Gastroesophageal sphincter (tissue), 4 donors: ENCODE results near the gene RASL12. TPM values are rescaled to one million over a fixed set of nuclear protein-coding genes. Genes with fewer than 3 reads are reported as not detected.

Source experiments
- ATAC-seq: fragments of 150-250 bp; one replicate; pipeline ENCODE4 v1.9.1; 2016; ENCODE audit warnings: mild to moderate bottlenecking, moderate library complexity
- H3K27ac ChIP-seq, 4 donors: fragments of 200-600 bp; sonication (generic) in 3 of 4; 1 replicate in 3 of 4; 2 replicates in 1 of 4; pipeline ENCODE4 v1.5.1; 2016 to 2019
- H3K27me3 ChIP-seq: fragments of 200-600 bp; sonication (generic); one replicate; pipeline ENCODE4 v1.5.1; 2019
- H3K36me3 ChIP-seq, 2 donors: fragments of 200-600 bp; sonication (generic); one replicate each; pipeline ENCODE4 v1.5.1; 2019; ENCODE audit warnings: control low read depth in 1 of 2
- H3K4me1 ChIP-seq, 3 donors: fragments of 200-600 bp; sonication (generic); 1 replicate in 2 of 3; 2 replicates in 1 of 3; pipeline ENCODE4 v1.5.1; 2016 to 2019; ENCODE audit warnings: control low read depth in 2 of 3
- H3K4me3 ChIP-seq, 2 donors: fragments of 200-600 bp; sonication (generic); one replicate each; pipeline ENCODE4 v1.5.1; 2019; ENCODE audit warnings: mild to moderate bottlenecking in 1 of 2, moderate library complexity in 1 of 2
- H3K9me3 ChIP-seq, 3 donors: fragments of 200-600 bp; sonication (generic); one replicate each; pipeline ENCODE4 v1.5.1; 2017 to 2019; ENCODE audit warnings: control low read depth in 2 of 3
- CTCF ChIP-seq, 4 experiments: fragments of 200-600 bp in 2 of 4; fragments of 450-650 bp in 2 of 4; sonication (generic) in 1 of 4; IDR thresholded peaks; one replicate each; pipeline ENCODE4 v1.5.1; 2017 to 2019; ENCODE audit warnings: antibody characterized with exemption in 4 of 4, mild to moderate bottlenecking in 2 of 4, moderate library complexity in 2 of 4
- EP300 ChIP-seq: sonication (generic); formaldehyde crosslinking; IDR thresholded peaks from one replicate; pipeline ENCODE4 v1.6.1; 2017; ENCODE audit warnings: antibody characterized with exemption, mild to moderate bottlenecking
- POLR2A ChIP-seq, 2 donors: fragments of 450-650 bp; IDR thresholded peaks; one replicate each; pipeline ENCODE4 v1.6.1; 2017; ENCODE audit warnings: antibody characterized with exemption in 2 of 2, mild to moderate bottlenecking in 2 of 2, moderate library complexity in 1 of 2
- POLR2AphosphoS5 ChIP-seq: sonication (generic); formaldehyde crosslinking; IDR thresholded peaks from one replicate; pipeline ENCODE4 v1.6.1; 2017; ENCODE audit warnings: antibody characterized with exemption
- WGBS, 2 donors: methylation state at CpG; one replicate each; pipeline ENCODE4 v1.1.5; 2018; ENCODE audit warnings: low coverage in 1 of 2; 5-methylcytosine and 5-hydroxymethylcytosine counted together
- small RNA-seq, 4 donors: library from RNA; depleted of rRNA; stranded (forward); fragments of <200 nt; gene quantifications; one replicate each; pipeline ENCODE3, GENCODE V24; 2016
- total RNA-seq, 4 donors: library from RNA; depleted of rRNA; stranded (reverse); fragments of >200 nt; gene quantifications; one replicate each; pipeline ENCODE4 v1.1.0, GENCODE V29; 2016

Gene RASL12
- total RNA-seq, 4 donors from 2014 or later, result 43.2 to 244 (median 179) TPM

GRCh38 chr15:65006876-65007275, 60.9 kb downstream of the RASL12 start:
- Histone ChIP-seq H3K9me3 (no peaks in the 10 kb centered on the region), H3K27me3 (no peaks in the 10 kb centered on the region), H3K4me1 (no peaks in the 10 kb centered on the region), H3K27ac (no peak overlapping the region), H3K36me3 (peaks cover 0 to 79% of the 10 kb centered on the region in 2 donors), H3K4me3 (no peak overlapping the region)
- TF ChIP-seq EP300 (no peak), CTCF (IDR thresholded peaks at IDR 0.05) (no peak), POLR2A (IDR thresholded peaks at IDR 0.05) (no peak), POLR2AphosphoS5 (no peak)
- WGBS, 2 donors, result 83 to 100% methylated on average over 1 to 2 of the region's 3 CpGs
- no peak for ATAC-seq

- no peaks in the 10 kb centered on the region for H3K27me3 ChIP-seq
- peaks cover 0 to 72% of the 10 kb centered on the region in 2 donors for H3K36me3 ChIP-seq
- no peaks in the 10 kb centered on the region for H3K9me3 ChIP-seq
- no peak overlapping the region for H3K27ac ChIP-seq
- WGBS, 2 donors, result 83 to 86% methylated on average over 2 to 3 of the region's 3 CpGs
- H3K4me1 ChIP-seq, result no peaks in the 10 kb centered on the region
- H3K4me3 ChIP-seq, result no peak overlapping the region
- TF ChIP-seq POLR2AphosphoS5 (no peak), EP300 (no peak)
- no peak for ATAC-seq
Measured at GRCh38 chr15:65004993-65005392, 62.8 kb downstream of the RASL12 start.

Small RNAs within 50 kb of the gene (small RNA-seq; reads per million reads assigned to genes)
- gene AC013553.1, result 0 reads per million in 4 donors

Other genes starting within 250 kb of the RASL12 start
- gene PIF1, start 242.3 kb downstream of the RASL12 start, total RNA-seq, result 1 to 10 TPM; 1.6 to 3.4 (median 2.3) TPM
- 10 to 100 TPM; 27.1 to 47.9 (median 43.1) TPM for gene PLEKHO2, start 226.1 kb downstream of the RASL12 start, total RNA-seq
- gene ANKDD1A, start 156.1 kb downstream of the RASL12 start, total RNA-seq, result 10 to 100 TPM in 2 of 4 donors, 1 to 10 TPM in 2; 4.6 to 15.6 (median 8.5) TPM
- gene SPG21, start 78.1 kb downstream of the RASL12 start, total RNA-seq, result 10 to 100 TPM; 79.1 to 94.9 (median 86.9) TPM
- 10 to 100 TPM; 21.1 to 36.9 (median 29.4) TPM for gene MTFMT, start 38.4 kb downstream of the RASL12 start, total RNA-seq
- not detected for gene SLC51B, start 22.6 kb downstream of the RASL12 start, total RNA-seq
- gene KBTBD13, start 8.8 kb upstream of the RASL12 start, total RNA-seq, result not detected
- gene UBAP1L, start 47.2 kb upstream of the RASL12 start, total RNA-seq, result 1 to 10 TPM in 3 of 4 donors, under 1 TPM in 1; 0.12 to 7.5 (median 3.0) TPM
- gene PDCD7, start 65.8 kb upstream of the RASL12 start, total RNA-seq, result 10 to 100 TPM; 26.4 to 70.7 (median 30.4) TPM
- gene CLPX, start 117.4 kb upstream of the RASL12 start, total RNA-seq, result 10 to 100 TPM; 40.1 to 68.8 (median 55.6) TPM
- 100 to 1,000 TPM in 1 of 4 donors, 10 to 100 TPM in 3; 43.7 to 114 (median 74.5) TPM for gene CILP, start 143.5 kb upstream of the RASL12 start, total RNA-seq
- 10 to 100 TPM; 10.1 to 21.7 (median 14.1) TPM for gene PARP16, start 218.9 kb upstream of the RASL12 start, total RNA-seq
- gene RNU5A-1, start 228.1 kb upstream of the RASL12 start, total RNA-seq, result not detected
- gene RNU5B-1, start 236.7 kb upstream of the RASL12 start, total RNA-seq, result not detected